Measurements from ENCODE around the gene SOD2. TPM values are rescaled to one million over a fixed set of nuclear protein-coding genes. Genes with fewer than 3 reads are reported as not detected.

SOD2 gene
- total RNA-seq, 1 donor from 2014 or later, result 41.3 TPM

GRCh38 chr6:159701413-159701999 is 8.5 kb upstream of the SOD2 start:
- no peak for TF ChIP-seq CTCF (IDR thresholded peaks at IDR 0.05; ENCODE audit: unreplicated experiment)

GRCh38 chr6:159700970-159701369 is 7.9 kb upstream of the SOD2 start:
- Mint-ChIP-seq H3K4me3 (ENCODE audit: unreplicated experiment) (no peak overlapping the region), H3K36me3 (ENCODE audit: low read depth, unreplicated experiment) (peaks cover 11% of the 10 kb centered on the region), H3K27ac (ENCODE audit: unreplicated experiment) (no peak overlapping the region), H3K9me3 (ENCODE audit: unreplicated experiment) (no peaks in the 10 kb centered on the region), H3K27me3 (ENCODE audit: unreplicated experiment) (peaks cover 8% of the 10 kb centered on the region), H3K4me1 (ENCODE audit: unreplicated experiment) (no peaks in the 10 kb centered on the region)
- no peak for DNase-seq (ENCODE audit: low spot score)
- no peak for TF ChIP-seq CTCF (IDR thresholded peaks at IDR 0.05; ENCODE audit: unreplicated experiment)

More at GRCh38 chr6:159701413-159701999, 8.5 kb upstream of the SOD2 start:
- no peaks in the 10 kb centered on the region for H3K9me3 Mint-ChIP-seq (ENCODE audit: unreplicated experiment)
- H3K27ac Mint-ChIP-seq (ENCODE audit: unreplicated experiment), result no peak overlapping the region
- H3K4me3 Mint-ChIP-seq (ENCODE audit: unreplicated experiment), result no peak overlapping the region
- H3K4me1 Mint-ChIP-seq (ENCODE audit: unreplicated experiment), result no peaks in the 10 kb centered on the region
- no peak for DNase-seq (ENCODE audit: low spot score)
- H3K36me3 Mint-ChIP-seq (ENCODE audit: low read depth, unreplicated experiment), result peaks cover 11% of the 10 kb centered on the region
- H3K27me3 Mint-ChIP-seq (ENCODE audit: unreplicated experiment), result peaks cover 8% of the 10 kb centered on the region

DNA sequence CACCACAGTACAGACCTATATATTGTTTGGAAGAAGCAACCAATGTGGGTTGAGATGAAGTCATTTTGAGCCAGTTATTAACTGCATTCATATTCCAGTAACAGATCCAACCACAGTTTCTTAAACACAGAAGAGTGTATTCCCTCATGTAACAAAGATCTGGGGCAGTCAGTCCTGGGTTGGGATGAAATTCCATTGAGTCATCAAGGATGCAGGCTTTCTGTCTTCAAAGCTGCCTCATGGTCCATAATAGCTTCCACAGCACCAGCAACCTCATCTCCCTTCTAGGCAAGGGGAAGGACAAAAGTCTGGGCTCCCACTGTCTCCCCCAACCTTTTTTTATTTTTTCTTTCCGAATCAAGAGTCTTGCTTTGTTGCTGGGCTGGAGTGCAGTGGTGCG is 2.9 kb upstream of the SOD2 start:
- H3K27me3 Mint-ChIP-seq (ENCODE audit: unreplicated experiment), result peaks cover 12% of the 10 kb centered on the region
- H3K4me3 Mint-ChIP-seq (ENCODE audit: unreplicated experiment), result no peak overlapping the region
- H3K27ac Mint-ChIP-seq (ENCODE audit: unreplicated experiment), result no peak overlapping the region

GRCh38 chr6:159693894-159694545 is 979 bp upstream of the SOD2 start:
- TF ChIP-seq CTCF (IDR thresholded peaks at IDR 0.05; ENCODE audit: unreplicated experiment), result no peak
- Mint-ChIP-seq H3K4me3 (ENCODE audit: unreplicated experiment) (peak overlapping the region; percentile 91), H3K27ac (ENCODE audit: unreplicated experiment) (peak overlapping the region; percentile 64), H3K4me1 (ENCODE audit: unreplicated experiment) (peaks cover 19% of the 10 kb centered on the region), H3K36me3 (ENCODE audit: low read depth, unreplicated experiment) (peaks cover 4% of the 10 kb centered on the region), H3K27me3 (ENCODE audit: unreplicated experiment) (peaks cover 10% of the 10 kb centered on the region), H3K9me3 (ENCODE audit: unreplicated experiment) (no peaks in the 10 kb centered on the region)
- DNase-seq (ENCODE audit: low spot score), result no peak

More for the DNA sequence above, 2.9 kb upstream of the SOD2 start:
- DNase-seq (ENCODE audit: low spot score), result no peak
- Mint-ChIP-seq H3K4me1 (ENCODE audit: unreplicated experiment) (peaks cover 19% of the 10 kb centered on the region), H3K36me3 (ENCODE audit: low read depth, unreplicated experiment) (peaks cover 4% of the 10 kb centered on the region), H3K9me3 (ENCODE audit: unreplicated experiment) (no peaks in the 10 kb centered on the region)
- no peak for TF ChIP-seq CTCF (IDR thresholded peaks at IDR 0.05; ENCODE audit: unreplicated experiment)

Measured in endothelial cell (in vitro differentiated cells).